SH-SY5Y (cell line): ENCODE measurements around the gene EFNB1.

Source experiments
- GATA2 ChIP-seq: IDR thresholded peaks from 2 replicates; pipeline ENCODE4 v1.6.1; 2011; ENCODE audit warnings: mild to moderate bottlenecking, low read depth, low read length
- GATA3 ChIP-seq: IDR thresholded peaks from 2 replicates; pipeline ENCODE4 v1.6.1; 2011; ENCODE audit warnings: low read depth, mild to moderate bottlenecking, low read length, moderate library complexity

DNA sequence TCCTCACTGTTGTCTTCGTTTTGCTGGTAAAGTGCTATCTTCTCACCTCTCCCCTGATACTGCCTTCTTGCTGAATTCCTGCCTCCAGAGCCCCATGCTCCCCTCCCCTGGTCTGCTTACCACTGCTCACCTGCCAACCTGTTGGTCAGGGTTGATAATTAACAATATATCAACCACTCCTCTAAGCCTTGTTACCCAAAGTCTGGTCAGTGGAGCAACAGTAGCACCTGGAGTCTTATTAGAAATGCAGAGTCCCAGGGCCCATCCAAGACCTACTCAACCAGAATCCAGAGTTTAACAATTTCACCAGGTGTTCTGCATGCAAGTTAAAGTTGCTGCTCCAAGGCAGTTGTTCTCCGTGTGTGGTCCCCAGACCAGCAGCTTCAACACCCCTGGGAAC lies 55.0 kb downstream of the EFNB1 start:
- TF ChIP-seq GATA2 (no peak), GATA3 (no peak)
